SH-SY5Y (cell line): ENCODE results near the gene RAB43.

Source experiments
- GATA2 ChIP-seq: IDR thresholded peaks from 2 replicates; pipeline ENCODE4 v1.6.1; 2011; ENCODE audit warnings: mild to moderate bottlenecking, low read depth, low read length
- GATA3 ChIP-seq: IDR thresholded peaks from 2 replicates; pipeline ENCODE4 v1.6.1; 2011; ENCODE audit warnings: low read depth, mild to moderate bottlenecking, low read length, moderate library complexity

DNA sequence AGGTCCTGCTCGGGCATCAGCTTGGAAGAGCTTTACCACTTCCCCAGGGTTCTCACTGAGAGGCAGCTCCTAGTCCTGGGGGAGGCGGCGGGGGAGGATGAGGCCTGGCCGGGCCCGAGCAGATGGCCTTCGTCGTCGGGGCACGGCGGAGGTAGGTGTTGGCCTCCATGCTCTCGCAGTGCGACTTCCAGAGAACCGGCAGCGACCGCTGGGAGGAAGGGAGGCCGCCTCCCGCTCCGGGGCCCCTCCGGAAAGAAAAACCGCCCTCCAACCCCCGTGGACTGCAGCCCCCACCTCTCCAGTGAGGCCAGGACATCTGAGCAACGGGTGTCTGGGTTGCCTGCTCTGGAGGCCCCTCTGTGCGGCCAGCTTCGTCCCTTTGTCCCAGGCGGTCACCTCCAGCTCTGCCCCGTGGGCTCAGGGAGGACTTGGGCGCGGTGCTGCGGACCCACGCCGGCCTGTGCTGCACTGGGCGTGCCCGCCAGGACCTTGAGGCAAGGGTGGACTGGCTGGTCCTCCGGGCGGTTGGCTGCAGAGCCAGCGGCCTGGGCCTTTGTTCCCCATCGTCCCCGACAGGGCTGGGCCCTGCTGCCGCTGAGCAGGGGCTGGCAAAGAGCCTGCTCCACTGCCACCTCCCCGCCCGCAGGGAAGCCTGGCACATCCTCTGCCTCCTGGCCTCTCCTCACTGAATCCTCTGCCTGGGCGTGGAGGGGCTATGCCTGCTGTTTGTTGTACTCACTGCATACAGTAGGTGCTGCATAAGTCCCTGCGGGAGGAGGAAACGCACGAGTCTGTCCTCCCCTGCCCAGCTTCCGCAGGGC is 74.7 kb downstream of the RAB43 start:
- TF ChIP-seq GATA3 (no peak), GATA2 (no peak)
